Suprapubic skin (tissue), 4 donors: Measurements from ENCODE around the gene PACS1. TPM values are rescaled to one million over a fixed set of nuclear protein-coding genes. Genes with fewer than 3 reads are reported as not detected.

Experiments used
- DNase-seq, 2 donors: peaks; one replicate each; pipeline ENCODE4 v3.0.0-alpha.2; 2019; ENCODE audit warnings: low spot score in 2 of 2
- H3K27ac ChIP-seq: fragments of 200-600 bp; sonication (generic); one replicate; pipeline ENCODE4 v1.5.1; 2019
- H3K27me3 ChIP-seq: fragments of 200-600 bp; sonication (generic); one replicate; pipeline ENCODE4 v1.5.1; 2019
- H3K36me3 ChIP-seq: fragments of 200-600 bp; sonication (generic); one replicate; pipeline ENCODE4 v1.5.1; 2019
- H3K4me1 ChIP-seq: fragments of 200-600 bp; sonication (generic); one replicate; pipeline ENCODE4 v1.5.1; 2019
- H3K4me3 ChIP-seq: fragments of 200-600 bp; sonication (generic); one replicate; pipeline ENCODE4 v1.5.1; 2019; ENCODE audit warnings: mild to moderate bottlenecking
- H3K9me3 ChIP-seq: fragments of 200-600 bp; sonication (generic); one replicate; pipeline ENCODE4 v1.5.1; 2019
- CTCF ChIP-seq, 2 donors: fragments of 200-600 bp in 1 of 2; fragments of 450-650 bp in 1 of 2; sonication (generic) in 1 of 2; IDR thresholded peaks; one replicate each; pipeline ENCODE4 v1.5.1; 2016 to 2019; ENCODE audit warnings: antibody characterized with exemption in 2 of 2, mild to moderate bottlenecking in 1 of 2, moderate library complexity in 1 of 2
- EP300 ChIP-seq: sonication (generic); formaldehyde crosslinking; IDR thresholded peaks from one replicate; pipeline ENCODE4 v1.6.1; 2017; ENCODE audit warnings: antibody characterized with exemption
- POLR2A ChIP-seq, 2 donors: fragments of 450-650 bp; IDR thresholded peaks; one replicate each; pipeline ENCODE4 v1.6.1; 2017; ENCODE audit warnings: antibody characterized with exemption in 2 of 2, mild to moderate bottlenecking in 2 of 2, moderate library complexity in 2 of 2
- POLR2AphosphoS5 ChIP-seq, 3 donors: sonication (generic); formaldehyde crosslinking; IDR thresholded peaks; one replicate each; pipeline ENCODE4 v1.6.1; 2017; ENCODE audit warnings: antibody characterized with exemption in 3 of 3
- WGBS: methylation state at CpG from one replicate; pipeline ENCODE4 v1.1.5; 2018; 5-methylcytosine and 5-hydroxymethylcytosine counted together
- total RNA-seq, 4 donors: library from RNA; depleted of rRNA; stranded (reverse); fragments of >200 nt; gene quantifications; one replicate each; pipeline ENCODE4 v1.1.0, GENCODE V29; 2016

Gene PACS1
- total RNA-seq, 4 donors from 2014 or later, result 30.5 to 78.6 (median 41.8) TPM

GRCh38 chr11:66131937-66132632 is 62.0 kb downstream of the PACS1 start:
- Histone ChIP-seq H3K27ac (no peak overlapping the region), H3K27me3 (no peaks in the 10 kb centered on the region), H3K36me3 (no peaks in the 10 kb centered on the region), H3K4me1 (peaks cover 16% of the 10 kb centered on the region), H3K4me3 (no peak overlapping the region), H3K9me3 (no peaks in the 10 kb centered on the region)
- WGBS, result 83% methylated on average over 7 of the region's 7 CpGs
- no peak for DNase-seq
- TF ChIP-seq POLR2AphosphoS5 (IDR thresholded peaks at IDR 0.05), result no peak
- no peak for TF ChIP-seq EP300
- TF ChIP-seq POLR2A (IDR thresholded peaks at IDR 0.05), result no peak
- no peak for TF ChIP-seq CTCF (IDR thresholded peaks at IDR 0.05)

DNA sequence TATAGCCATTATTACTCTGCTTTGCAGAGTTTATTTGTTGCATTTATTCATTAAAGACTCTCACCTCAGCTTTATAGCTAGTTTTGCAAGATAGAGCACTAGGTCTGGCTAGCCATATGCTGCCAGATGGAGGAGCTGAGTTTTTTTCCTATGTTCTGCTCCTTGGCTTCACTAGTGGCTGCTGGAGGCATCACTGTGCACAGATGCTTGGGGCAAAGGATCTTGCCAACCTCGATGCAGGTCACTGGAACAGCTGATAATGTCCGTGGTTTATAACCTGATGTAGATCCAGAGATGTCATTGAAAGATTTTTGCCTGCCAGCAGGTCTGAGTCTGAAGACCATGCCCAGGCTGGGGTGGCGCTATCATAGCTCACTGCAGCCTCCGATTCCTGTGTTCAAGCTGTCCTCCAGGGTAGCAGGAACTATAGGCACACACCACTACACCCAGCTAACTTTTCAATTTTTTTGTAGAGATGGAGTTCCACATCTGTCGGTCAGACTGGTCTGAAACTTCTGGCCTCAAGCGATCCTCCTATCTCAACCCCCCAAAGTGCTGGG is 63.2 kb downstream of the PACS1 start:
- Histone ChIP-seq H3K4me1 (peaks cover 9% of the 10 kb centered on the region), H3K4me3 (no peak overlapping the region), H3K36me3 (no peaks in the 10 kb centered on the region), H3K27me3 (no peaks in the 10 kb centered on the region), H3K9me3 (no peaks in the 10 kb centered on the region), H3K27ac (no peak overlapping the region)
- 79% methylated on average over 6 of the region's 6 CpGs for WGBS
- no peak for TF ChIP-seq POLR2A (IDR thresholded peaks at IDR 0.05)
- DNase-seq, result no peak

DNA sequence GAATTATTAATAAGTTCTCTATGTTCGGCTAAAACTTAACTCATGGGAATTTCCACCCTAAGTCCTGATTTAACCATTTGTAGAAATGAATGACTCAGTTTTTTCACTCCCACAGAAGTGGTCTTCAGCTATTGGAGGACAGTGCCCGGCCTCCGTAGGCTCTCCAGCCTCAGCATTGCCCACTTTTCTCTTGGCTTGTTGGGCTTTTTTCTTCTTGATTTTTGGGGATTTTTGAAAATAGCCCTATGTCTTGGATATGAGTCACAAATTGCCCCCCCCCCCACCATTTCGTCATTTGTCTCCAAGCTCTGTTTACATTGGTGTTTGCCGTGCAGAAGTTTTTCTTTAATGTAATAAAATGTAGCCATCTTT is 66.7 kb downstream of the PACS1 start:
- no peak for TF ChIP-seq CTCF (IDR thresholded peaks at IDR 0.05)
- no peak for TF ChIP-seq POLR2A (IDR thresholded peaks at IDR 0.05)
- no peak for TF ChIP-seq POLR2AphosphoS5 (IDR thresholded peaks at IDR 0.05)
- TF ChIP-seq EP300, result no peak
- H3K27me3 ChIP-seq, result no peaks in the 10 kb centered on the region
- DNase-seq, result no peak
- peaks cover 7% of the 10 kb centered on the region for H3K4me1 ChIP-seq
- H3K36me3 ChIP-seq, result no peaks in the 10 kb centered on the region
- no peaks in the 10 kb centered on the region for H3K9me3 ChIP-seq
- WGBS, result 74% methylated on average over 5 of the region's 5 CpGs
- no peak overlapping the region for H3K27ac ChIP-seq
- H3K4me3 ChIP-seq, result no peak overlapping the region

DNA sequence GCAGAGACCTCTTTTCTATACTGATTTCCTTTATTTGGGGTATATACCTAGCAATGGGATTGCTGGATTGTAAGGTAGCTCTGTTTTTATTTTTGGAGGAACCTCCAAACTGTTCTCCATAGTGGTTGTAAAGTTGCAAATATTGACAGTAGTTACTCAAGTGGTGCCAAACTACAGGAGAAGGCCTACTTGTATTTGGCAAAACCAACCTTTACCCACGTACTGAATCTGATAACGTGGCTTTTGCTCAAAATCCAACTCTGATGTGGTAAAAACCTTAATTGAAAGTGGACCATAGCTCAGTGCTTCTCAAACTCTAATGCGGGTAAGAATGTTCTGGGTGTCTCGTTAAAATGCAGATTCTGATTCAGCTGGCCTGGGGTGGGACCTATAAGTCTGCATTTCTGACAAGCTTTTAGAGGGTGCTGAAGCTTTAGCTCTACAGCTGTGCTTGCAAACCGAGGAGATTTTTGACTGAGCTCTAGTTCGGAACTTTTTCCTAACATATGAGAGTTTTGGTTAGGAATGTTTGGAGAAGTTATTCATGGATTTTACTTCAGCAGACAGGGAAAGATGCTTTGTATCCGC is 69.8 kb downstream of the PACS1 start:
- H3K36me3 ChIP-seq, result no peaks in the 10 kb centered on the region

DNA sequence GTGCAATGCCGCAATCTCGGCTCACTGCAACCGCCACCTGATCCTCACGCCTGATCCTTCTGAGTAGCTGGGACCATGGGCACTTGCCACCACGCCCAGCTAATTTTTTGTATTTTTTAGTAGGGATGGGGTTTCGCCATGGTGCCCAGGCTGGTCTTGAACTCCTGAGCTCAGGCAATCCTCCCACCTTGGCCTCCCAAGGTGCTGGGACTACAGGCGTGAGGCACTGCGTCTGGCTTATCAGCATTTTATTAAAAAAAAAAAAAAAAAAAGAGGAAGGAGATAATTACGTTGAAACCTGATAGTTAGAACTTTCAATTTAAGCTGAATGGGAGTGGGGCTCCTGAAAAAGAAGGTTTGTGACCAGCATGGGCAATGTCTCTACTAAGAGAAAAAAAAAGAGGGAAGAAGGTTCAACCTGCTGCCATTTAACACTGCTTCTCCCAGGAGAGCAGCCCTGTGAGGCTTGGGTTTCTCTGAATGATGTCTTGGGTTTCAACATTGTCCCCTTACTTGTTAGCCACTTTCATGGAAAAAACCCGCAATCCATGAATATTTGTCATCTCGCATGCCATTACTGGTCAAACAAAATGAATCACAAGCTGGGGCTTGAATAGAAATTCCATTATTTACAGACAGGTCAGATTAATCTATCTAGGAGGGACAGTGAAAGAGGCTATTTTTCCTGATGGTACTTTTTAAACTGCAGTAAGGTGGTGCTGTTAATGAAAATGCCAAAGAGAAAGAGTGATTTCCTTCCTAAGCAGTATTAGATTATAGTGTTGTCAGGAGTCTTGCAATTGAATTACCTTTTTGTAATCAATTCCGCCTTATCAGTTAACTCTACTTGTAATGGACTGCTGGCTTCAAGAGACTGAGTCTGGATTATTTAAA is 72.5 kb downstream of the PACS1 start:
- Histone ChIP-seq H3K27me3 (no peaks in the 10 kb centered on the region), H3K4me1 (peaks cover under 1% of the 10 kb centered on the region), H3K27ac (no peak overlapping the region), H3K36me3 (no peaks in the 10 kb centered on the region), H3K4me3 (no peak overlapping the region), H3K9me3 (no peaks in the 10 kb centered on the region)
- DNase-seq, result no peak
- WGBS, result 94% methylated on average over 12 of the region's 12 CpGs
- TF ChIP-seq EP300, result no peak
- no peak for TF ChIP-seq POLR2AphosphoS5 (IDR thresholded peaks at IDR 0.05)
- TF ChIP-seq POLR2A (IDR thresholded peaks at IDR 0.05), result no peak
- no peak for TF ChIP-seq CTCF (IDR thresholded peaks at IDR 0.05)

More for the DNA sequence above, 69.8 kb downstream of the PACS1 start:
- no peak for DNase-seq
- peaks cover 7% of the 10 kb centered on the region for H3K4me1 ChIP-seq
- TF ChIP-seq EP300, result no peak
- no peak for TF ChIP-seq CTCF (IDR thresholded peaks at IDR 0.05)
- no peak for TF ChIP-seq POLR2AphosphoS5 (IDR thresholded peaks at IDR 0.05)
- TF ChIP-seq POLR2A (IDR thresholded peaks at IDR 0.05), result no peak
- WGBS, result 88% methylated on average over 7 of the region's 7 CpGs
- H3K4me3 ChIP-seq, result no peak overlapping the region
- H3K9me3 ChIP-seq, result no peaks in the 10 kb centered on the region
- H3K27ac ChIP-seq, result no peak overlapping the region
- H3K27me3 ChIP-seq, result no peaks in the 10 kb centered on the region
